NB4 (cell line): Measurements from ENCODE around the gene MAD1L1.

ENCODE experiments used
- MAX ChIP-seq: IDR thresholded peaks from 2 replicates; pipeline ENCODE4 v1.6.1; 2011; ENCODE audit warnings: low read depth, low read length
- POLR2A ChIP-seq: IDR thresholded peaks from 2 replicates; pipeline ENCODE4 v1.6.1; 2011; ENCODE audit warnings: mild to moderate bottlenecking; ENCODE audit not compliant: insufficient read length; ENCODE audit errors: extremely low read depth
- TF ChIP-seq, protein P1 (sequence below): IDR thresholded peaks from one replicate; pipeline ENCODE4 v1.5.1; 2012; ENCODE audit warnings: low read depth, low read length

DNA sequence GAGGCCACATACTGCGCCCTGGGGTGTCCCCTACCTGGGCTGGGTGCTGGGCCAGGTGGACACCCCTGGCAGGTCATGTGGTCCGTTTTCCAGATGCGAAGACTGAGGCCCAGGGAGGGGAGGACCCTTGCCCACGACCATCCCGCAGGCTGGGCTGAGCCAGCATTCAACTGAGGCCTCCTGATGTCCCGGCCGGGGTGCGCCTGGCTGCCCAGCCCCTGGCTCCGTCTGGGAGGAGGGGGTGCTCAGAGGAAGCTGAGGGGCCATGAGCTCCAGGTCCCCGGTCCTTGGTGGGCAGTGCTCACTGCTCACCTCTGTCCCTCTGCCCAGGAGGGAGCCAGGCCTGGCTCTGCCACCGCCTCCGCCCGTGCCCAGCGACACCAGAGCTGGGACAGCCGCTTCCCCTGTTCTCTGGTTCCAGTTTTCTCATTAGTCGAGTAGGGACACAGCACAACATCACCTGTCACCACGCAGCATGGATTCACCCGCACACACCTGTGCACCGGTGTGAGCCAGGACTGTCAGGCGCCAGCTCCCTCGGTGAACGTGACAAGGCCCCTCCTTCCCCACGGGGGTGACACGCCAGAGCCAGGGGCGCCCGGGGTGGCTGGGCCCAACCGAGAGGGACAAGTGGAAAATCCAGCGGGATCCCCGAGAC, 423.0 kb downstream of the MAD1L1 start:
- TF ChIP-seq, protein P1, sequence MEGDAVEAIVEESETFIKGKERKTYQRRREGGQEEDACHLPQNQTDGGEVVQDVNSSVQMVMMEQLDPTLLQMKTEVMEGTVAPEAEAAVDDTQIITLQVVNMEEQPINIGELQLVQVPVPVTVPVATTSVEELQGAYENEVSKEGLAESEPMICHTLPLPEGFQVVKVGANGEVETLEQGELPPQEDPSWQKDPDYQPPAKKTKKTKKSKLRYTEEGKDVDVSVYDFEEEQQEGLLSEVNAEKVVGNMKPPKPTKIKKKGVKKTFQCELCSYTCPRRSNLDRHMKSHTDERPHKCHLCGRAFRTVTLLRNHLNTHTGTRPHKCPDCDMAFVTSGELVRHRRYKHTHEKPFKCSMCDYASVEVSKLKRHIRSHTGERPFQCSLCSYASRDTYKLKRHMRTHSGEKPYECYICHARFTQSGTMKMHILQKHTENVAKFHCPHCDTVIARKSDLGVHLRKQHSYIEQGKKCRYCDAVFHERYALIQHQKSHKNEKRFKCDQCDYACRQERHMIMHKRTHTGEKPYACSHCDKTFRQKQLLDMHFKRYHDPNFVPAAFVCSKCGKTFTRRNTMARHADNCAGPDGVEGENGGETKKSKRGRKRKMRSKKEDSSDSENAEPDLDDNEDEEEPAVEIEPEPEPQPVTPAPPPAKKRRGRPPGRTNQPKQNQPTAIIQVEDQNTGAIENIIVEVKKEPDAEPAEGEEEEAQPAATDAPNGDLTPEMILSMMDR = no peak
- TF ChIP-seq POLR2A = no peak
- TF ChIP-seq MAX = no peak
